Esophagus muscularis mucosa (tissue), 4 donors: ENCODE results near the gene TNFSF12.
"Not testable (repeated sequence)": the region's sequence is repeated elsewhere in the genome, so short reads cannot be mapped to it uniquely, and the experiment has no call there.

Experiments
- CTCF ChIP-seq, 3 experiments: fragments of 200-600 bp in 2 of 3; fragments of 450-650 bp in 1 of 3; sonication (generic) in 2 of 3; IDR thresholded peaks; one replicate each; pipeline ENCODE4 v1.5.1; 2017 to 2019; ENCODE audit warnings: antibody characterized with exemption in 3 of 3, mild to moderate bottlenecking in 2 of 3, moderate library complexity in 1 of 3
- EP300 ChIP-seq: sonication (generic); formaldehyde crosslinking; IDR thresholded peaks from one replicate; pipeline ENCODE4 v1.6.1; 2017; ENCODE audit warnings: antibody characterized with exemption
- POLR2A ChIP-seq: fragments of 450-650 bp; IDR thresholded peaks from one replicate; pipeline ENCODE4 v1.6.1; 2017; ENCODE audit warnings: antibody characterized with exemption, moderate library complexity, mild to moderate bottlenecking, low read depth

DNA sequence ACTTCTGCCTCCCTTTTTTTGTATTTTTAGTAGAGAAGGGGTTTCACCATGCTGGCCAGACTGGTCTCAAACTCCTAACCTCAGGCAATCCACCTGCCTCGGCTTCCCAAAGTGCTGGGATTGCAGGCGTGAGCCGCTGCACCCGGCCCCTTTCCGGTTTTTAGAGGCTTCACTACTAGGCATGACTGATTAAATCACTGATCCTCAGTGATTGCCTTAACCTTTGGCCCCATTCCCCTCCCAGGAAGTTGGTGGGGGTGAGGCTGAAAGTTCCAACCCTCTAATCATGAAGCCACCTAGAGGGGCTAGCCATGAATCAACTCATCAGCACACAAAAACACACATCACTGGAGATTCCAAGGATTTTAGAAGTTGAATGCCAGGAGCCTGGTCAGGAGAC lies 48.7 kb downstream of the TNFSF12 start:
- TF ChIP-seq POLR2A; CTCF (IDR thresholded peaks at IDR 0.05); EP300: not testable (repeated sequence)
